HL-60 (cell line): ENCODE data around the gene CDH6.

Experiments used
- DNase-seq, 2 experiments: peaks; one replicate each; pipeline ENCODE4 v3.0.0-alpha.2; 2010 to 2020; ENCODE audit warnings: low read depth in 1 of 2, low spot score in 1 of 2
- H3K27ac ChIP-seq: fragments of 250-450 bp; sonication (Bioruptor Pico); replicated peaks from 2 replicates; pipeline ENCODE4 v1.5.1; 2020; ENCODE audit warnings: mild to moderate bottlenecking, moderate library complexity
- H3K27me3 ChIP-seq: fragments of 250-450 bp; sonication (Bioruptor Pico); 2 replicates; pipeline ENCODE4 v1.5.1; 2021; ENCODE audit warnings: mild to moderate bottlenecking, moderate library complexity; ENCODE audit not compliant: insufficient read depth, poor library complexity, severe bottlenecking
- H3K4me3 ChIP-seq: replicated peaks from 2 replicates; pipeline ENCODE4 v1.5.1; 2011; ENCODE audit warnings: mild to moderate bottlenecking, control low read depth, low read length; ENCODE audit not compliant: insufficient read depth
- CTCF ChIP-seq: IDR thresholded peaks from one replicate; pipeline ENCODE4 v1.5.1; 2011; ENCODE audit warnings: low read length, control low read depth, inconsistent platforms; ENCODE audit not compliant: insufficient read depth
- GABPA ChIP-seq: IDR thresholded peaks from 2 replicates; pipeline ENCODE4 v1.6.1; 2012; ENCODE audit warnings: low read depth
- POLR2AphosphoS5 ChIP-seq: IDR thresholded peaks from 2 replicates; pipeline ENCODE4 v1.6.1; 2012; ENCODE audit warnings: low read depth
- REST ChIP-seq: IDR thresholded peaks from 2 replicates; pipeline ENCODE4 v1.6.1; 2012; ENCODE audit warnings: low read depth; ENCODE audit not compliant: insufficient replicate concordance
- SPI1 ChIP-seq: IDR thresholded peaks from 2 replicates; pipeline ENCODE4 v1.6.1; 2012; ENCODE audit warnings: low read depth, mild to moderate bottlenecking, borderline replicate concordance

Gene CDH6

GRCh38 chr5:31244921-31245320 is 51.4 kb downstream of the CDH6 start:
- no peak for DNase-seq
- Histone ChIP-seq H3K27me3 (no peaks in the 10 kb centered on the region), H3K27ac (no peak overlapping the region), H3K4me3 (no peak overlapping the region)
- TF ChIP-seq GABPA (no peak), REST (no peak), POLR2AphosphoS5 (no peak), CTCF (no peak), SPI1 (no peak)

GRCh38 chr5:31247381-31247780 is 53.9 kb downstream of the CDH6 start:
- Histone ChIP-seq H3K27ac (no peak overlapping the region), H3K27me3 (no peaks in the 10 kb centered on the region), H3K4me3 (no peak overlapping the region)
- TF ChIP-seq CTCF, result no peak
- no peak for TF ChIP-seq POLR2AphosphoS5
- TF ChIP-seq REST, result no peak
- TF ChIP-seq GABPA, result no peak
- no peak for TF ChIP-seq SPI1
- no peak for DNase-seq

- H3K27me3 ChIP-seq, result no peaks in the 10 kb centered on the region
- no peak for DNase-seq
- TF ChIP-seq SPI1 (no peak), POLR2AphosphoS5 (no peak), GABPA (no peak), REST (no peak), CTCF (no peak)
- H3K27ac ChIP-seq, result no peak overlapping the region
- no peak overlapping the region for H3K4me3 ChIP-seq
These were observed 56.7 kb downstream of the CDH6 start for GRCh38 chr5:31250201-31250600.
